Mucosa of descending colon (tissue), 3 donors: Measurements from ENCODE around the gene RPL29. TPM values are rescaled to one million over a fixed set of nuclear protein-coding genes. Genes with fewer than 3 reads are reported as not detected.

Experiments used
- ATAC-seq: fragments of 200-7000 bp; cut with Tn5 transposase; one replicate; pipeline ENCODE4 v1.9.1; 2020; ENCODE audit warnings: mild to moderate bottlenecking, moderate library complexity
- DNase-seq, 3 donors: peaks; one replicate each; pipeline ENCODE4 v3.0.0-alpha.2; 2020
- H3K36me3 ChIP-seq: fragments of 200-600 bp; one replicate; pipeline ENCODE4 v1.8.0; 2021; ENCODE audit warnings: low read depth, mild to moderate bottlenecking
- H3K4me1 ChIP-seq: fragments of 200-600 bp; one replicate; pipeline ENCODE4 v1.8.0; 2021; ENCODE audit warnings: low read depth, mild to moderate bottlenecking
- H3K4me3 ChIP-seq: fragments of 200-600 bp; one replicate; pipeline ENCODE4 v1.8.0; 2021; ENCODE audit warnings: mild to moderate bottlenecking
- H3K9me3 ChIP-seq: fragments of 200-600 bp; one replicate; pipeline ENCODE4 v1.8.0; 2021; ENCODE audit warnings: mild to moderate bottlenecking
- intact Hi-C, 2 donors: fragments of 100-400 bp; cut with DNase I in 1 of 2; cut with micrococcal nuclease in 1 of 2; formaldehyde crosslinking; loops; one replicate each; pipeline versions ENCODE4 v1.11.0 to v1.11.1; 2022; cut with DNase I, micrococcal nuclease
- total RNA-seq, 3 donors: library from RNA; stranded (reverse); fragmentation: NEBNext Ultra II Directional in 2 of 3; extraction: Animal tissue kit (Norgen Biotek cat#: 25700) in 2 of 3; gene quantifications; one replicate each; pipeline versions ENCODE4 v1.2.1 to v1.2.4, GENCODE V29; 2021 to 2023
- TF ChIP-seq, protein P1 (sequence below): fragments of 200-600 bp; IDR thresholded peaks from one replicate; pipeline ENCODE4 v1.8.0; 2022; ENCODE audit warnings: antibody characterized with exemption, mild to moderate bottlenecking
- donor health status: DM: no; HTN: no; CAD: no; lungs with moderate emphysema.
- donor health status: DM: no; HTN: no; CAD: no.
- donor health status: DM: no; HTN: yes; CAD: no.

RPL29 gene
- total RNA-seq, 3 donors from 2014 or later = 782 to 973 (median 946) TPM

DNA sequence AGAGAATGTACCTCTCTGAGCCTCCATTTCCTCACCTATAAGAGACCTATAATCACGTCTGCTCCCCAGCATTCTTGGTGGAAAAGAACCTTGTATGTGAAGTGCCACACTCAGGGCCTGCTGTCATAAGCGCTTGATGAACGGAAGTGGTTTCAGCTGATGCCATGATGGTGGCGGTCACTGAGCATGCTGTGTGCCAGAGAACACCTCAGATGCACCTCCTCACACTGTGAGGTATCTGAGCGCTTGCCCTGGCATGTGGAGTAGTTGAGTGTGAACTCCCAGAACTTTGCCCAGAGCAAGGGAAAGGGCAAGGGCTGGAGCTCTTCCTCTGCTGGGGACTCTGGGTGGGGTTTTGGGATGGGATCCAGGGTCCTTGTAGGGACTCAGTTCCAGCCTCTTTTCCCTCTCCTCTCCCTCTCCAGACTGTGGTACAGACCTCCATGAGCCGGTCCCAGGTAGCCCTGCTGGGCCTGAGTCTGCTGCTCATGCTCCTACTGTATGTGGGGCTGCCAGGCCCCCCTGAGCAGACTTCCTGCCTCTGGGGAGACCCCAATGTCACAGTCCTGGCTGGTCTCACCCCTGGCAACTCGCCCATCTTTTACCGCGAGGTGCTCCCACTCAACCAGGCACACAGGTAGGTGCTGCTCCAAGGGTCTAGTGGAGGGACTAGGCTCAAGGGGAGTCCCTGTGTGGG, 18.1 kb downstream of the RPL29 start:
- DNase-seq = peak in 1 of 3 donors; percentile 27
- intact Hi-C loops = no loop called here
- ATAC-seq = no peak
- Histone ChIP-seq H3K4me3 (no peak overlapping the region), H3K36me3 (no peaks in the 10 kb centered on the region), H3K4me1 (peaks cover 24% of the 10 kb centered on the region), H3K9me3 (no peaks in the 10 kb centered on the region)
- TF ChIP-seq, protein P1, sequence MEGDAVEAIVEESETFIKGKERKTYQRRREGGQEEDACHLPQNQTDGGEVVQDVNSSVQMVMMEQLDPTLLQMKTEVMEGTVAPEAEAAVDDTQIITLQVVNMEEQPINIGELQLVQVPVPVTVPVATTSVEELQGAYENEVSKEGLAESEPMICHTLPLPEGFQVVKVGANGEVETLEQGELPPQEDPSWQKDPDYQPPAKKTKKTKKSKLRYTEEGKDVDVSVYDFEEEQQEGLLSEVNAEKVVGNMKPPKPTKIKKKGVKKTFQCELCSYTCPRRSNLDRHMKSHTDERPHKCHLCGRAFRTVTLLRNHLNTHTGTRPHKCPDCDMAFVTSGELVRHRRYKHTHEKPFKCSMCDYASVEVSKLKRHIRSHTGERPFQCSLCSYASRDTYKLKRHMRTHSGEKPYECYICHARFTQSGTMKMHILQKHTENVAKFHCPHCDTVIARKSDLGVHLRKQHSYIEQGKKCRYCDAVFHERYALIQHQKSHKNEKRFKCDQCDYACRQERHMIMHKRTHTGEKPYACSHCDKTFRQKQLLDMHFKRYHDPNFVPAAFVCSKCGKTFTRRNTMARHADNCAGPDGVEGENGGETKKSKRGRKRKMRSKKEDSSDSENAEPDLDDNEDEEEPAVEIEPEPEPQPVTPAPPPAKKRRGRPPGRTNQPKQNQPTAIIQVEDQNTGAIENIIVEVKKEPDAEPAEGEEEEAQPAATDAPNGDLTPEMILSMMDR = no peak

DNA sequence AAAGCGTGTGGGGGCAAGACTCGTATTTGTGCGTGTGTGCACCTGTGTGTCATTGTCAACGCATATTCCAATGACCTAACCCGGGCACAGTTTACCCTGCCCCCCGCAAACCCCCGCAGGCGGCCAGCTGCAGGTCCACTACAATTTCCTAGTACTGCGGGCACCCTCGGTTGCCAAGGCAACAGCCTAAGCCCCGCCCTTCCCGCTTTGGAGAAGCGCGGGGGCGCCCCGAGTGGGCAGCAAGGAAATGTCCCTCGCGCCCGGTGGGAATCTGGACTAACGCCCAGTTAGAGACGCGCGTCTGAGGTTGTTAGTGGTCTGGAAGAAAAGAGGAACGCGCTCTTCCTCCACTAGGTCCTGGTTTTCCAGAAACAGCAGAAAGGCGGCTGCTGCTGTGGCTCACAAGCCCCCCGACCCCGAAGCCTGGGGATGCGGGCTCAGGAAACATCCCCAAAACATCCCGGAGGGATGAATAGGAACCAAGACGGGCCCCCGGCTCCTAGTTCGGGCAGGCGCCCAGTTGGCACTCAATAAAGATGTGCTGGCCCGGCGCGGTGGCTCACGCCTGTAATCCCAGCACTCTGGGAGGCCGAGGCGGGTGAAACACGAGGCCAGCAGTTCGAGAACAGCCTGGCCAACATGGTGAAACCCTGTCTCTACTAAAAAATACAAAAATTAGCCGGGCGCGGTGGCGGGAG, 19.7 kb downstream of the RPL29 start:
- intact Hi-C loops = no loop called here
- Histone ChIP-seq H3K36me3 (no peaks in the 10 kb centered on the region), H3K4me3 (no peak overlapping the region), H3K9me3 (no peaks in the 10 kb centered on the region), H3K4me1 (peaks cover 12% of the 10 kb centered on the region)
- TF ChIP-seq, protein P1 = no peak
- ATAC-seq (no peak), DNase-seq (peak; percentile 75 to 84 (median 81))

DNA sequence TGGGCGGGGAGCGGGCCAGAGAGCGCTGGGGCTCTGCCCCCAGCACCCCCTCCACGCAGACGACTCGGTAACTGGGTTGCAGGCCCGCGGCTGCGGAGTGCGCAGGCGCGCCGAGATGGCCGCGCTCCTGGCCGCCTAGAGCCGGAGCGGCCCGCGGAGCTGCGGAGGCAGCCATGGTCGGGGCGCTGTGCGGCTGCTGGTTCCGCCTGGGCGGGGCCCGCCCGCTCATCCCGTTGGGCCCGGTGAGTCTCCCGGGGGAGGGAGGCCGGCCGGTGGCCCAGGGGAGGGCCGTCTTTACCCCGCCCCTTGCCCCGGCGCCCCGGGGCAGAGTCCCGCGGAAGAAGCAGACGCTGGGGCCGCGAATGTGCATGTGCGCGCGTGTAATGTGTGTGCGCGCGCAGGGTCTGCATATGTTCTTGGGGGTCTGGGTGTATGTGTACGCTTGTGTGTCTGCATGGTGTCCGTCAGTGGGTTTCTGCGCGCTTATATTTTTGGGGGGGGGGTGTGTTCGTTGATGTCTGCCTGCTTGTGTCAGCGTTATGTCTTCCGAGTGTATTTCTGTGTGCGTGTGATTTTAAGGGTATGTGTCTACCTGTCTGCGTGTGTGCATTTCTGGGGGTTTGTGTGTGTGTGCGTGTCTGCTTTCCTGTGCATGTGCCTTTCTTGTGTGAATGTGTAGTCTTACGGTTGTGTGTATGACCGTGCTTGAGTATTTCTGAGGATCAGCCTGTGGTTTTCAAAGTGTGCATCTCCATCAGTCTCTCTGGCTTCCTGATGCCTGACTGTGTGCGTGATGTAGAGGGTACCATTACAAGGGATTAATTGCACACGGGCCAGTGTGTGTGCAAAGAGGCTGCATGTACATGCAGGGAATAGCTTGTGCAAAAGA, 20.5 kb downstream of the RPL29 start, which contains the start of gene ABHD14A:
Gene ABHD14A, plus strand, starts transcription at position 102 of the 889 bp plus-strand sequence. Its CDS starts 72 bp downstream, at position 174.
- peak; percentile 82 for ATAC-seq
- H3K4me1 ChIP-seq = peaks cover 11% of the 10 kb centered on the region
- H3K9me3 ChIP-seq = no peaks in the 10 kb centered on the region
- intact Hi-C loops = no loop called here
- DNase-seq = peak; percentile 85 to 92 (median 90)
- H3K4me3 ChIP-seq = peak within 1 kb of the TSS; percentile 15
- TF ChIP-seq, protein P1 = no peak
- H3K36me3 ChIP-seq = no peaks in the 10 kb centered on the region

DNA sequence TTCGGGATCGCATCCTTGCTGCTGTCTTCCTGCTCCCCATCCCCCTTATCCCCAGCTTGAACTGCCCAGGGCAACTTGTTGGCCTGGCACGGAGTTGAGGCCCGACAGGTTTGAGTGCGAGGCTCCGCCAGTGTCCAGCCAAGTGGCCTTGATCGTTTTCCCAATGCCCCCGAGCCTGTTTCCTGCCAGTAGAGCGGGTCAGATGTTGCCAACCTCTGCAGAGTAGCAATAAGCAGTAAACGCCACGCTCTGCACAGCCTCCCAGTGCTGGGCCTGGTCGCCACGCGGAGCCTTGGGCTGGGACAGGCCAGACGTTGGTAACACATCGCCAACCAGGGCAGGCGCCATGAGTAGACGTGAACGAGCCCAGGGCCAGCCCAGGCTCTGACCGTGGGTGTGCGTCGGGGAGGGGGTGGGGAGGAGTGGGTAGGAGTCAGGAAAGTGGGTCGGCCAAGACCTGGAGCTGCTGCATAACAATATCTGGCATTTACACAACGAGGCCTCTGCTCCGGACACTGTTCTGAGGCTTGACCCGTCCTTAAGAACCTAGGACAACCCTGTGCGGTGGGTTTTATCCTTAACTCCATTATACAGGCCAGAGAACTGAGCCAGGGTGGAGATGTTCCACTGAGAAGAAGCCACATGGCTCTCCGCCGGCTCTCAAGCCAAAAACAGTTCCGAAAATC, 21.3 kb downstream of the RPL29 start:
- DNase-seq = peak; percentile 49 to 81 (median 72)
- Histone ChIP-seq H3K4me1 (peaks cover 11% of the 10 kb centered on the region), H3K9me3 (no peaks in the 10 kb centered on the region), H3K36me3 (no peaks in the 10 kb centered on the region), H3K4me3 (peak overlapping the region; percentile 15)
- ATAC-seq = peak; percentile 33
- intact Hi-C loops = no loop called here
- TF ChIP-seq, protein P1 = peak; percentile 2

DNA sequence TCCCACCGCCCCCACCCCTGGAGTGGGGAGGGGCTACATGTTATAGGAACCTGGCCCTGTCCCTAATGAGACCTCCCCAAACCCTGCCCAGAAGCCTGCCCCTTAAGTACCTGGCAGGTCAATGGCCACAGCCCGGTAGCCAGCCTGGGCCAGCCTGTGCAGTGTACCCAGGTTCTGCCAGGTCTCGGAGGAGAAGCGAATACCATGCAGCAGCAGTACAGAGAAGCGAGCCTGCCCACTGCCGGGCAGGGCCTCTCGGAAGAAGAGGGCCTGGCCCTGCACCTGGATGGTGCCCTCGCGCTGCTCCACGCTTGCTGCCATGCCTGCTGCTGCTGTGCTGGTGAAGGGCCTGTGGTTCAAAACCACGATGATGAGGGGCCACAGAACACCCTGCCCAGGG, 24.3 kb downstream of the RPL29 start:
- Histone ChIP-seq H3K9me3 (no peaks in the 10 kb centered on the region), H3K36me3 (no peaks in the 10 kb centered on the region), H3K4me3 (no peak overlapping the region), H3K4me1 (peaks cover 20% of the 10 kb centered on the region)
- peak in 1 of 3 donors; percentile 27 for DNase-seq
- no peak for ATAC-seq
- intact Hi-C loops = no loop called here
- TF ChIP-seq, protein P1 = no peak
